Thyroid gland (tissue), 4 donors: Measurements from ENCODE around the gene ZNF654. TPM values are rescaled to one million over a fixed set of nuclear protein-coding genes. Genes with fewer than 3 reads are reported as not detected.

Experiments used
- DNase-seq, 2 donors: peaks; one replicate each; pipeline ENCODE4 v3.0.0-alpha.2; 2019
- H3K27ac ChIP-seq, 3 donors: fragments of 200-600 bp; sonication (generic); 1 replicate in 2 of 3; 2 replicates in 1 of 3; pipeline ENCODE4 v1.5.1; 2016 to 2019; ENCODE audit warnings: mild to moderate bottlenecking in 1 of 3, moderate library complexity in 1 of 3
- H3K27me3 ChIP-seq: fragments of 200-600 bp; sonication (generic); one replicate; pipeline ENCODE4 v1.5.1; 2019
- H3K36me3 ChIP-seq, 2 donors: fragments of 200-600 bp; sonication (generic); one replicate each; pipeline ENCODE4 v1.5.1; 2016 to 2019
- H3K4me1 ChIP-seq, 2 donors: fragments of 200-600 bp; sonication (generic); one replicate each; pipeline ENCODE4 v1.5.1; 2017 to 2019
- H3K4me3 ChIP-seq, 3 donors: fragments of 200-600 bp; sonication (generic); replicated peaks in 1 of 3; 1 replicate in 2 of 3; 2 replicates in 1 of 3; pipeline ENCODE4 v1.5.1; 2016; ENCODE audit warnings: mild to moderate bottlenecking in 1 of 3
- H3K9me3 ChIP-seq: fragments of 200-600 bp; sonication (generic); one replicate; pipeline ENCODE4 v1.5.1; 2017
- CTCF ChIP-seq, 6 experiments: fragments of 200-600 bp in 3 of 6; fragments of 450-650 bp in 3 of 6; sonication (generic) in 3 of 6; IDR thresholded peaks; one replicate each; pipeline ENCODE4 v1.5.1; 2016 to 2019; ENCODE audit warnings: antibody characterized with exemption in 6 of 6, mild to moderate bottlenecking in 2 of 6, inconsistent platforms in 1 of 6, moderate library complexity in 1 of 6
- POLR2A ChIP-seq, 2 donors: fragments of 450-650 bp; IDR thresholded peaks; one replicate each; pipeline ENCODE4 v1.6.1; 2017; ENCODE audit warnings: antibody characterized with exemption in 2 of 2, mild to moderate bottlenecking in 2 of 2, moderate library complexity in 1 of 2
- WGBS, 2 donors: methylation state at CpG; one replicate each; pipeline ENCODE4 v1.1.5; 2017; 5-methylcytosine and 5-hydroxymethylcytosine counted together
- intact Hi-C: fragments of 100-400 bp; cut with DNase I; formaldehyde crosslinking; loops from one replicate; pipeline ENCODE4 v1.15.1; 2023
- total RNA-seq, 4 donors: library from RNA; depleted of rRNA; stranded (reverse); fragments of >200 nt; gene quantifications; one replicate each; pipeline ENCODE4 v1.2.3, GENCODE V29; 2016

ZNF654 gene
- total RNA-seq, 4 donors from 2014 or later = 14.0 to 28.8 (median 15.7) TPM

GRCh38 chr3:88082854-88083253, 23.8 kb downstream of the ZNF654 start:
- no peak for DNase-seq
- Histone ChIP-seq H3K4me3 (no peak overlapping the region), H3K9me3 (no peaks in the 10 kb centered on the region), H3K27ac (no peak overlapping the region), H3K36me3 (peaks cover 0 to 6% of the 10 kb centered on the region in 2 donors), H3K27me3 (no peaks in the 10 kb centered on the region), H3K4me1 (no peaks in the 10 kb centered on the region)
- WGBS, 2 donors = 90 to 92% methylated on average over 2 of the region's 2 CpGs
- TF ChIP-seq CTCF (IDR thresholded peaks at IDR 0.05) (no peak), POLR2A (IDR thresholded peaks at IDR 0.05) (no peak)
- intact Hi-C loops = no loop called here

- 95 to 97% methylated on average over 2 of the region's 2 CpGs for WGBS, 2 donors
- Histone ChIP-seq H3K27me3 (no peaks in the 10 kb centered on the region), H3K4me3 (no peak overlapping the region), H3K4me1 (no peaks in the 10 kb centered on the region), H3K9me3 (no peaks in the 10 kb centered on the region), H3K36me3 (peaks cover 0 to 6% of the 10 kb centered on the region in 2 donors), H3K27ac (no peak overlapping the region)
- no peak for DNase-seq
- intact Hi-C loops = no loop called here
- no peak for TF ChIP-seq CTCF (IDR thresholded peaks at IDR 0.05)
- TF ChIP-seq POLR2A (IDR thresholded peaks at IDR 0.05) = no peak
Observed at GRCh38 chr3:88084097-88084501, 25.0 kb downstream of the ZNF654 start.

GRCh38 chr3:88090681-88091080, 31.6 kb downstream of the ZNF654 start:
- intact Hi-C loops = no loop called here

DNA sequence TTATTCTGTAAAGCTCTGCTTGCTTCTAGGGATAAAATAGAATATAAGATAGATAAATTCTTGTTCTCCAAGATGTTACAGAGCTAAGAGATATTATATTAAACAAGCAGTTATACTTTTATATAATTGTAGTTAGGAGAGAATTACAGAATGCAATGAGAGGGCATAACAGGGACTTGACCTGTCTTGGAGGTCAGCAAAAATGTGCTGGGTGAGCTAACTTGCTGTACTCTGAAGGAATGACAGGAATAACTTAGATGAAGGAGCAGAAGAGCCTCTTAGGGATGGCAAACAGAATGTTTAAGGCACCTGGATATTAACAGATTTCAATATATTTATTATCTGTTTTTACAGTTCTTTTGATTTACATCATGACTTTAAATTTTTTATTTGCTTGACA, 33.2 kb downstream of the ZNF654 start:
- Histone ChIP-seq H3K27me3 (no peaks in the 10 kb centered on the region), H3K27ac (no peak overlapping the region), H3K4me3 (no peak overlapping the region), H3K9me3 (no peaks in the 10 kb centered on the region), H3K36me3 (peaks cover 0 to 6% of the 10 kb centered on the region in 2 donors), H3K4me1 (no peaks in the 10 kb centered on the region)
- intact Hi-C loops = no loop called here
- no peak for DNase-seq
- TF ChIP-seq CTCF (IDR thresholded peaks at IDR 0.05) = no peak
- no peak for TF ChIP-seq POLR2A (IDR thresholded peaks at IDR 0.05)

More at GRCh38 chr3:88090681-88091080, 31.6 kb downstream of the ZNF654 start:
- no peaks in the 10 kb centered on the region for H3K4me1 ChIP-seq
- peaks cover 0 to 9% of the 10 kb centered on the region in 2 donors for H3K36me3 ChIP-seq
- no peak for DNase-seq
- WGBS, 2 donors = 73 to 86% methylated on average over 4 of the region's 4 CpGs
- no peak overlapping the region for H3K4me3 ChIP-seq
- H3K27ac ChIP-seq = no peak overlapping the region
- H3K27me3 ChIP-seq = no peaks in the 10 kb centered on the region
- no peak for TF ChIP-seq POLR2A (IDR thresholded peaks at IDR 0.05)
- no peaks in the 10 kb centered on the region for H3K9me3 ChIP-seq

GRCh38 chr3:88093266-88093665, 34.2 kb downstream of the ZNF654 start:
- no peak for DNase-seq
- Histone ChIP-seq H3K9me3 (no peaks in the 10 kb centered on the region), H3K36me3 (peaks cover 0 to 2% of the 10 kb centered on the region in 2 donors), H3K4me3 (no peak overlapping the region), H3K27me3 (no peaks in the 10 kb centered on the region), H3K27ac (no peak overlapping the region), H3K4me1 (no peaks in the 10 kb centered on the region)
- intact Hi-C loops = no loop called here
- 85 to 90% methylated on average over 1 of the region's 1 CpG for WGBS, 2 donors
- TF ChIP-seq CTCF (IDR thresholded peaks at IDR 0.05) = no peak

- H3K4me1 ChIP-seq = no peaks in the 10 kb centered on the region
- no peak for TF ChIP-seq CTCF (IDR thresholded peaks at IDR 0.05)
- no peak for TF ChIP-seq POLR2A (IDR thresholded peaks at IDR 0.05)
- no peak for DNase-seq
- WGBS, 2 donors = 97 to 99% methylated on average over 1 of the region's 1 CpG
- no peak overlapping the region for H3K4me3 ChIP-seq
- no peaks in the 10 kb centered on the region for H3K27me3 ChIP-seq
- intact Hi-C loops = no loop called here
- H3K27ac ChIP-seq = no peak overlapping the region
- no peaks in the 10 kb centered on the region for H3K9me3 ChIP-seq
- no peaks in the 10 kb centered on the region for H3K36me3 ChIP-seq
Observed at GRCh38 chr3:88101142-88101541, 42.1 kb downstream of the ZNF654 start.
